Measurements from ENCODE around the gene CPSF4L. TPM values are rescaled to one million over a fixed set of nuclear protein-coding genes. Genes with fewer than 3 reads are reported as not detected.
A peak's percentile ranks its signal among the peaks of the same experiment; 100 is the strongest.

CPSF4L gene
- total and polyA plus RNA-seq, 2 experiments from 2014 or later = not detected

DNA sequence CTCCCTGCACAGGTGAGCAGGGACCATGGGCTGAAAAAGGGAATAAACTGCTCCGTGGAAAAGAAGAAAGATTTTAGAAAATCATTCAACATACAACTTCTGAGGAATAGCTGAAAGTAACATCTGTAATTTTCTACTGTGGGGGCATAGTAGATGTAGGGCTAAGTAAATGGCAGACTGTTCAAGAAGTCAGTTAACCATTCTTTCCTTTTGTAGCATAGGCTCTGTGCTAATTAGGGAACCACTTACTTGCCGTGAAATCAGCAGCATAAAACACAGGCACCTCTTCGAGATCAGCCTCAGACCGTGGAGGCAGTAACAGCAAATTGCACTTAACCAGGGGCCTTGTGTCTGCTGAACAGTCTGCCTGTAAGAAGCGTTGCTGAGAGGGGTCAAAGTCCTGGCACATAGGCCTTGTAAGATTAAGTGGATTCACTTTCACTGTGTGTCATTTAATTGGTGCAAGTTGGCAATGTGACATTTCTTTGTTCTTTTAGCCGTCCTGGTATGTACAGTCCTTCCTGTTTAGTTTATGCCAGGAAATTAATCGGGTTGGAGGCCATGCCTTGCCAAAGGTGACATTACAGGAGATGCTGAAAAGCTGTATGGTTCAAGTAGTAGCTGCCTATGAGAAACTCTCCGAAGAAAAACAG is 58.4 kb downstream of the CPSF4L start:
- no peaks in the 10 kb centered on the region for H3K9me3 ChIP-seq (ENCODE audit: low read depth)
- H3K4me1 ChIP-seq (ENCODE audit: low read depth) = peaks cover 7% of the 10 kb centered on the region
- no peak overlapping the region for H3K4me3 ChIP-seq
- H3K27ac ChIP-seq = peak overlapping the region; percentile 64
- DNase-seq (ENCODE audit: low read depth in 1 of 2, low spot score in 1 of 2) = peak; percentile 43 to 47
- H3K27me3 ChIP-seq = no peaks in the 10 kb centered on the region
- TF ChIP-seq CTCF (IDR thresholded peaks at IDR 0.05; ENCODE audit: low read depth, low read length) = no peak
- H3K36me3 ChIP-seq = peaks cover 84% of the 10 kb centered on the region

GRCh38 chr17:73201215-73202069 is 60.2 kb downstream of the CPSF4L start:
- peaks cover 90% of the 10 kb centered on the region for H3K36me3 ChIP-seq
- H3K4me1 ChIP-seq (ENCODE audit: low read depth) = peaks cover 7% of the 10 kb centered on the region
- TF ChIP-seq CTCF (IDR thresholded peaks at IDR 0.05; ENCODE audit: low read depth, low read length) = no peak
- H3K27ac ChIP-seq = no peak overlapping the region
- H3K27me3 ChIP-seq = no peaks in the 10 kb centered on the region
- H3K9me3 ChIP-seq (ENCODE audit: low read depth) = no peaks in the 10 kb centered on the region
- DNase-seq (ENCODE audit: low read depth in 1 of 2, low spot score in 1 of 2) = no peak
- no peak overlapping the region for H3K4me3 ChIP-seq

- peaks cover under 1% of the 10 kb centered on the region for H3K4me1 ChIP-seq (ENCODE audit: low read depth)
- no peak overlapping the region for H3K4me3 ChIP-seq
- H3K27me3 ChIP-seq = no peaks in the 10 kb centered on the region
- no peak for DNase-seq (ENCODE audit: low read depth in 1 of 2, low spot score in 1 of 2)
- no peaks in the 10 kb centered on the region for H3K9me3 ChIP-seq (ENCODE audit: low read depth)
- H3K27ac ChIP-seq = no peak overlapping the region
- H3K36me3 ChIP-seq = peaks cover 81% of the 10 kb centered on the region
- no peak for TF ChIP-seq CTCF (IDR thresholded peaks at IDR 0.05; ENCODE audit: low read depth, low read length)
These were observed 61.2 kb downstream of the CPSF4L start for GRCh38 chr17:73200476-73200875.

- Histone ChIP-seq H3K36me3 (peaks cover 76% of the 10 kb centered on the region), H3K27me3 (no peaks in the 10 kb centered on the region), H3K9me3 (ENCODE audit: low read depth) (no peaks in the 10 kb centered on the region), H3K27ac (no peak overlapping the region), H3K4me3 (no peak overlapping the region), H3K4me1 (ENCODE audit: low read depth) (no peaks in the 10 kb centered on the region)
- DNase-seq (ENCODE audit: low read depth in 1 of 2, low spot score in 1 of 2) = no peak
- no peak for TF ChIP-seq CTCF (IDR thresholded peaks at IDR 0.05; ENCODE audit: low read depth, low read length)
These were observed 61.8 kb downstream of the CPSF4L start for GRCh38 chr17:73199751-73200317.

- Histone ChIP-seq H3K4me1 (ENCODE audit: low read depth) (no peaks in the 10 kb centered on the region), H3K36me3 (peaks cover 69% of the 10 kb centered on the region), H3K27ac (no peak overlapping the region), H3K9me3 (ENCODE audit: low read depth) (no peaks in the 10 kb centered on the region), H3K4me3 (no peak overlapping the region), H3K27me3 (no peaks in the 10 kb centered on the region)
- DNase-seq (ENCODE audit: low read depth in 1 of 2, low spot score in 1 of 2) = no peak
- no peak for TF ChIP-seq CTCF (IDR thresholded peaks at IDR 0.05; ENCODE audit: low read depth, low read length)
These were observed 62.8 kb downstream of the CPSF4L start for GRCh38 chr17:73198930-73199260.

Other genes starting within 250 kb of the CPSF4L start
- 10.8 and 11.7 TPM in 2 replicates for gene SLC39A11, start 169.2 kb downstream of the CPSF4L start, total RNA-seq
- gene SLC39A11, start 169.2 kb downstream of the CPSF4L start, polyA plus RNA-seq = 5.1 and 5.9 TPM in 2 replicates
- gene SSTR2, start 96.9 kb downstream of the CPSF4L start, total RNA-seq = 0.12 and 0.18 TPM in 2 replicates
- gene SSTR2, start 96.9 kb downstream of the CPSF4L start, polyA plus RNA-seq = 0.20 and 0.27 TPM in 2 replicates
- gene COG1, start 68.8 kb downstream of the CPSF4L start, total RNA-seq = 22.1 and 37.9 TPM in 2 replicates
- 42.4 and 61.2 TPM in 2 replicates for gene COG1, start 68.8 kb downstream of the CPSF4L start, polyA plus RNA-seq
- gene CDC42EP4, start 50.1 kb upstream of the CPSF4L start, total RNA-seq = 18.9 and 24.9 TPM in 2 replicates
- gene CDC42EP4, start 50.1 kb upstream of the CPSF4L start, polyA plus RNA-seq = 17.9 and 24.4 TPM in 2 replicates